HepG2 (cell line): ENCODE measurements around the gene PRXL2B. TPM values are rescaled to one million over a fixed set of nuclear protein-coding genes. Genes with fewer than 3 reads are reported as not detected.

Experiments used
- JUN ChIP-seq: sonication (generic); formaldehyde crosslinking; IDR thresholded peaks from 2 replicates; pipeline ENCODE4 v1.4.0; 2020; ENCODE audit warnings: mild to moderate bottlenecking, missing genetic modification reagents
- MAX ChIP-seq: IDR thresholded peaks from 2 replicates; pipeline ENCODE4 v1.6.1; 2012; ENCODE audit warnings: inconsistent platforms
- PITX1 ChIP-seq: sonication (generic); formaldehyde crosslinking; IDR thresholded peaks from 2 replicates; pipeline ENCODE4 v1.5.1; 2020; ENCODE audit warnings: mild to moderate bottlenecking, missing genetic modification reagents
- PLSCR1 ChIP-seq: sonication (generic); formaldehyde crosslinking; IDR thresholded peaks from 2 replicates; pipeline ENCODE4 v1.5.0; 2020; ENCODE audit warnings: missing genetic modification reagents, mild to moderate bottlenecking, borderline replicate concordance
- RFX1 ChIP-seq: fragments of 450-650 bp; IDR thresholded peaks from 2 replicates; pipeline ENCODE4 v1.6.1; 2017
- RXRA ChIP-seq: sonication (generic); formaldehyde crosslinking; IDR thresholded peaks from 2 replicates; pipeline ENCODE4 v1.5.1; 2020; ENCODE audit warnings: missing genetic modification reagents
- ZFY ChIP-seq: sonication (generic); formaldehyde crosslinking; IDR thresholded peaks from 2 replicates; pipeline ENCODE4 v1.4.0; 2020; ENCODE audit warnings: missing genetic modification reagents
- ZNF225 ChIP-seq: sonication (generic); formaldehyde crosslinking; IDR thresholded peaks from 2 replicates; pipeline ENCODE4 v1.4.0; 2020; ENCODE audit warnings: mild to moderate bottlenecking, missing genetic modification reagents
- ZNF281 ChIP-seq: sonication (generic); formaldehyde crosslinking; IDR thresholded peaks from 2 replicates; pipeline ENCODE4 v1.4.0; 2020; ENCODE audit warnings: missing genetic modification reagents, borderline replicate concordance
- ZNF335 ChIP-seq: sonication (generic); formaldehyde crosslinking; IDR thresholded peaks from 2 replicates; pipeline ENCODE4 v1.4.0; 2020; ENCODE audit warnings: missing genetic modification reagents
- ZNF678 ChIP-seq: sonication (generic); formaldehyde crosslinking; IDR thresholded peaks from 2 replicates; pipeline ENCODE4 v1.4.0; 2020; ENCODE audit warnings: mild to moderate bottlenecking, missing genetic modification reagents
- ZSCAN22 ChIP-seq: sonication (generic); formaldehyde crosslinking; IDR thresholded peaks from 2 replicates; pipeline ENCODE4 v1.4.0; 2020; ENCODE audit warnings: mild to moderate bottlenecking, missing genetic modification reagents
- polyA plus RNA-seq, 8 experiments: library from polyadenylated mRNA; depleted of rRNA in 3 of 8; stranded (reverse) in 7 of 8; unstranded in 1 of 8; fragments of >200 nt; fragmentation: Illumina TruSeq in 4 of 8; extraction: Trizol in 4 of 8; gene quantifications; 2 replicates each; pipeline versions ENCODE4 v1.2.1 to v1.2.3, GENCODE V29; 2011 to 2016; ENCODE audit warnings: low read depth in 4 of 8, missing spikeins in 1 of 8, mixed read lengths in 1 of 8; ENCODE audit not compliant: insufficient read depth in 1 of 8
- total RNA-seq, 5 experiments: library from RNA; depleted of rRNA; stranded (reverse); fragments of >200 nt; fragmentation: Illumina TruSeq; extraction: Trizol; gene quantifications; 2 replicates each; pipeline ENCODE4 v1.2.3, GENCODE V29; 2016; ENCODE audit warnings: low read depth in 1 of 5
- TF ChIP-seq, protein P1 (sequence below): sonication (generic); formaldehyde crosslinking; IDR thresholded peaks from 2 replicates; pipeline ENCODE4 v1.4.0; 2020; ENCODE audit warnings: mild to moderate bottlenecking, missing genetic modification reagents
- TF ChIP-seq, protein P2 (sequence below): sonication (generic); formaldehyde crosslinking; IDR thresholded peaks from 2 replicates; pipeline ENCODE4 v1.4.0; 2020; ENCODE audit warnings: low read depth, missing genetic modification reagents
- TF ChIP-seq, protein P3 (sequence below): sonication (generic); formaldehyde crosslinking; IDR thresholded peaks from 2 replicates; pipeline ENCODE4 v1.4.0; 2020; ENCODE audit warnings: mild to moderate bottlenecking, missing genetic modification reagents
- TF ChIP-seq, protein P4 (sequence below): sonication (generic); formaldehyde crosslinking; IDR thresholded peaks from 2 replicates; pipeline ENCODE4 v1.4.0; 2020; ENCODE audit warnings: missing genetic modification reagents

Gene PRXL2B
- total and polyA plus RNA-seq, 2 of the 13 experiments (the other 11 are each of a cell fraction or from before 2014, with no cell fraction given): 16.8 to 22.1 TPM

- TF ChIP-seq, protein P1, sequence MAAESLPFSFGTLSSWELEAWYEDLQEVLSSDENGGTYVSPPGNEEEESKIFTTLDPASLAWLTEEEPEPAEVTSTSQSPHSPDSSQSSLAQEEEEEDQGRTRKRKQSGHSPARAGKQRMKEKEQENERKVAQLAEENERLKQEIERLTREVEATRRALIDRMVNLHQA (CRISPR knock-in tag): no peak
- no peak for TF ChIP-seq PITX1 (CRISPR knock-in tag)
- no peak for TF ChIP-seq ZNF225 (CRISPR knock-in tag)
- TF ChIP-seq RFX1: no peak
- peak; percentile 56; the same call in 1 of the 2 replicates for TF ChIP-seq ZFY (CRISPR knock-in tag)
- peak; percentile 13; the same call in 1 of the 2 replicates for TF ChIP-seq ZNF281 (CRISPR knock-in tag)
- TF ChIP-seq JUN (CRISPR knock-in tag): no peak
- no peak for TF ChIP-seq RXRA
- TF ChIP-seq, protein P2, sequence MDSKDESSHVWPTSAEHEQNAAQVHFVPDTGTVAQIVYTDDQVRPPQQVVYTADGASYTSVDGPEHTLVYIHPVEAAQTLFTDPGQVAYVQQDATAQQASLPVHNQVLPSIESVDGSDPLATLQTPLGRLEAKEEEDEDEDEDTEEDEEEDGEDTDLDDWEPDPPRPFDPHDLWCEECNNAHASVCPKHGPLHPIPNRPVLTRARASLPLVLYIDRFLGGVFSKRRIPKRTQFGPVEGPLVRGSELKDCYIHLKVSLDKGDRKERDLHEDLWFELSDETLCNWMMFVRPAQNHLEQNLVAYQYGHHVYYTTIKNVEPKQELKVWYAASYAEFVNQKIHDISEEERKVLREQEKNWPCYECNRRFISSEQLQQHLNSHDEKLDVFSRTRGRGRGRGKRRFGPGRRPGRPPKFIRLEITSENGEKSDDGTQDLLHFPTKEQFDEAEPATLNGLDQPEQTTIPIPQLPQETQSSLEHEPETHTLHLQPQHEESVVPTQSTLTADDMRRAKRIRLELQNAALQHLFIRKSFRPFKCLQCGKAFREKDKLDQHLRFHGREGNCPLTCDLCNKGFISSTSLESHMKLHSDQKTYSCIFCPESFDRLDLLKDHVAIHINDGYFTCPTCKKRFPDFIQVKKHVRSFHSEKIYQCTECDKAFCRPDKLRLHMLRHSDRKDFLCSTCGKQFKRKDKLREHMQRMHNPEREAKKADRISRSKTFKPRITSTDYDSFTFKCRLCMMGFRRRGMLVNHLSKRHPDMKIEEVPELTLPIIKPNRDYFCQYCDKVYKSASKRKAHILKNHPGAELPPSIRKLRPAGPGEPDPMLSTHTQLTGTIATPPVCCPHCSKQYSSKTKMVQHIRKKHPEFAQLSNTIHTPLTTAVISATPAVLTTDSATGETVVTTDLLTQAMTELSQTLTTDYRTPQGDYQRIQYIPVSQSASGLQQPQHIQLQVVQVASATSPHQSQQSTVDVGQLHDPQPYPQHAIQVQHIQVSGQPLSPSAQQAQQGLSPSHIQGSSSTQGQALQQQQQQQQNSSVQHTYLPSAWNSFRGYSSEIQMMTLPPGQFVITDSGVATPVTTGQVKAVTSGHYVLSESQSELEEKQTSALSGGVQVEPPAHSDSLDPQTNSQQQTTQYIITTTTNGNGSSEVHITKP: no peak
- TF ChIP-seq, protein P3, sequence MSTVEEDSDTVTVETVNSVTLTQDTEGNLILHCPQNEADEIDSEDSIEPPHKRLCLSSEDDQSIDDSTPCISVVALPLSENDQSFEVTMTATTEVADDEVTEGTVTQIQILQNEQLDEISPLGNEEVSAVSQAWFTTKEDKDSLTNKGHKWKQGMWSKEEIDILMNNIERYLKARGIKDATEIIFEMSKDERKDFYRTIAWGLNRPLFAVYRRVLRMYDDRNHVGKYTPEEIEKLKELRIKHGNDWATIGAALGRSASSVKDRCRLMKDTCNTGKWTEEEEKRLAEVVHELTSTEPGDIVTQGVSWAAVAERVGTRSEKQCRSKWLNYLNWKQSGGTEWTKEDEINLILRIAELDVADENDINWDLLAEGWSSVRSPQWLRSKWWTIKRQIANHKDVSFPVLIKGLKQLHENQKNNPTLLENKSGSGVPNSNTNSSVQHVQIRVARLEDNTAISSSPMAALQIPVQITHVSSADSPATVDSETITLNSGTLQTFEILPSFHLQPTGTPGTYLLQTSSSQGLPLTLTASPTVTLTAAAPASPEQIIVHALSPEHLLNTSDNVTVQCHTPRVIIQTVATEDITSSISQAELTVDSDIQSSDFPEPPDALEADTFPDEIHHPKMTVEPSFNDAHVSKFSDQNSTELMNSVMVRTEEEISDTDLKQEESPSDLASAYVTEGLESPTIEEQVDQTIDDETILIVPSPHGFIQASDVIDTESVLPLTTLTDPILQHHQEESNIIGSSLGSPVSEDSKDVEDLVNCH (CRISPR knock-in tag): no peak
- no peak for TF ChIP-seq PLSCR1 (CRISPR knock-in tag)
- TF ChIP-seq, protein P4, sequence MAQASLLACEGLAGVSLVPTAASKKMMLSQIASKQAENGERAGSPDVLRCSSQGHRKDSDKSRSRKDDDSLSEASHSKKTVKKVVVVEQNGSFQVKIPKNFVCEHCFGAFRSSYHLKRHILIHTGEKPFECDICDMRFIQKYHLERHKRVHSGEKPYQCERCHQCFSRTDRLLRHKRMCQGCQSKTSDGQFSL (CRISPR knock-in tag): no peak
- no peak for TF ChIP-seq ZNF335 (CRISPR knock-in tag)
- TF ChIP-seq MAX: peak; percentile 72
- TF ChIP-seq ZSCAN22 (CRISPR knock-in tag): no peak
- no peak for TF ChIP-seq ZNF678 (CRISPR knock-in tag)
Observed at GRCh38 chr1:2545754-2546514, 40.6 kb upstream of the PRXL2B start (continued).
